GM23338 (cell line): ENCODE results near the gene CIRBP.

Experiments
- CREB1 ChIP-seq: fragments of 250-450 bp; sonication (Bioruptor Pico); IDR thresholded peaks from 2 replicates; pipeline ENCODE4 v1.5.0; 2020; ENCODE audit warnings: low read depth, mild to moderate bottlenecking, moderate library complexity
- CTCF ChIP-seq, 2 experiments: fragments of 200-600 bp in 1 of 2; sonication (generic) in 1 of 2; conservative IDR thresholded peaks; 2 replicates each; pipeline versions ENCODE4 v1.5.1 to v1.6.1; 2016 to 2017; ENCODE audit warnings: antibody characterized with exemption in 2 of 2, low read depth in 2 of 2, mild to moderate bottlenecking in 2 of 2, moderate library complexity in 1 of 2
- ETS1 ChIP-seq: IDR thresholded peaks from 2 replicates; pipeline ENCODE4 v1.6.1; 2016; ENCODE audit warnings: antibody characterized with exemption
- EZH2 ChIP-seq: fragments of 200-600 bp; sonication (generic); IDR thresholded peaks from one replicate; pipeline ENCODE4 v1.8.0; 2017; ENCODE audit warnings: antibody characterized with exemption, mild to moderate bottlenecking, low read depth; ENCODE audit not compliant: unreplicated experiment
- EZH2phosphoT487 ChIP-seq: fragments of 200-600 bp; sonication (generic); IDR thresholded peaks from one replicate; pipeline ENCODE4 v1.8.1; 2018; ENCODE audit warnings: antibody characterized with exemption; ENCODE audit not compliant: unreplicated experiment
- JUNB ChIP-seq: IDR thresholded peaks from one replicate; pipeline ENCODE4 v1.6.1; 2016; ENCODE audit warnings: antibody characterized with exemption; ENCODE audit not compliant: unreplicated experiment
- NANOG ChIP-seq: IDR thresholded peaks from 2 replicates; pipeline ENCODE4 v1.6.1; 2016; ENCODE audit warnings: antibody characterized with exemption, borderline replicate concordance
- POLR2AphosphoS5 ChIP-seq: IDR thresholded peaks from 2 replicates; pipeline ENCODE4 v1.6.1; 2016; ENCODE audit warnings: antibody characterized with exemption, low read depth
- REST ChIP-seq: IDR thresholded peaks from one replicate; pipeline ENCODE4 v1.6.1; 2018; ENCODE audit warnings: antibody characterized with exemption; ENCODE audit not compliant: unreplicated experiment
- STAT1 ChIP-seq: IDR thresholded peaks from one replicate; pipeline ENCODE4 v1.6.1; 2016; ENCODE audit warnings: antibody characterized with exemption; ENCODE audit not compliant: unreplicated experiment
- ZNF331 ChIP-seq: fragments of 250-450 bp; sonication (Bioruptor Pico); IDR thresholded peaks from 2 replicates; pipeline ENCODE4 v1.5.0; 2020; ENCODE audit warnings: low read depth, mild to moderate bottlenecking, moderate library complexity
- ZNF462 ChIP-seq: fragments of 250-450 bp; sonication (Bioruptor Pico); IDR thresholded peaks from 2 replicates; pipeline ENCODE4 v1.5.0; 2020; ENCODE audit warnings: mild to moderate bottlenecking, moderate library complexity

- TF ChIP-seq ZNF462 (CRISPR knock-in tag) (no peak), CTCF (conservative IDR thresholded peaks at IDR 0.05; ENCODE audit: low read depth in 2 of 2) (no peak), POLR2AphosphoS5 (peak; percentile 98), EZH2 (no peak), CREB1 (CRISPR knock-in tag) (peak; percentile 38; the same call in 1 of the 2 replicates), EZH2phosphoT487 (no peak), REST (peak; percentile 9), JUNB (no peak), NANOG (no peak), ETS1 (no peak; the same call in 1 of the 2 replicates), ZNF331 (CRISPR knock-in tag) (no peak), STAT1 (no peak)
These were observed at the start of gene CIRBP for GRCh38 chr19:1269065-1269477.
